ENCODE data around the gene C4A.
"Not testable (repeated sequence)": the region's sequence is repeated elsewhere in the genome, so short reads cannot be mapped to it uniquely, and the experiment has no call there.

The C4A gene

GRCh38 chr6:31981744-31982143 is at the start of gene C4A:
Gene C4A (plus strand): TSS chr6:31982057. CDS start chr6:31982108, 51 bp downstream.
- not testable (repeated sequence) for H3K9ac ChIP-seq (ENCODE audit: low read length); H3K27me3 ChIP-seq (ENCODE audit: control insufficient read depth, insufficient read depth, low read length); H3K4me3 ChIP-seq (ENCODE audit: low read length); H3K36me3 ChIP-seq (ENCODE audit: control insufficient read depth, insufficient read depth, low read length); H3K4me1 ChIP-seq (ENCODE audit: control insufficient read depth, insufficient read depth, low read length); H3K27ac ChIP-seq (ENCODE audit: low read depth, low read length)

GRCh38 chr6:31932137-31932536 is 49.7 kb upstream of the C4A start:
- not testable (repeated sequence) for H3K4me3 ChIP-seq (ENCODE audit: low read length); H3K27ac ChIP-seq (ENCODE audit: low read depth, low read length); H3K4me1 ChIP-seq (ENCODE audit: control insufficient read depth, insufficient read depth, low read length); H3K9ac ChIP-seq (ENCODE audit: low read length); H3K36me3 ChIP-seq (ENCODE audit: control insufficient read depth, insufficient read depth, low read length); H3K27me3 ChIP-seq (ENCODE audit: control insufficient read depth, insufficient read depth, low read length)

- Histone ChIP-seq H3K9ac (ENCODE audit: low read length) (no peak overlapping the region), H3K36me3 (ENCODE audit: control insufficient read depth, insufficient read depth, low read length) (no peaks in the 10 kb centered on the region), H3K4me1 (ENCODE audit: control insufficient read depth, insufficient read depth, low read length) (no peaks in the 10 kb centered on the region), H3K27me3 (ENCODE audit: control insufficient read depth, insufficient read depth, low read length) (no peaks in the 10 kb centered on the region), H3K27ac (ENCODE audit: low read depth, low read length) (no peak overlapping the region), H3K4me3 (ENCODE audit: low read length) (no peak overlapping the region)
Observed at GRCh38 chr6:31933537-31933936, 48.3 kb upstream of the C4A start.

GRCh38 chr6:31935021-31935420 is 46.8 kb upstream of the C4A start:
- H3K4me3 ChIP-seq (ENCODE audit: low read length) = no peak overlapping the region
- no peak overlapping the region for H3K9ac ChIP-seq (ENCODE audit: low read length)
- H3K4me1 ChIP-seq (ENCODE audit: control insufficient read depth, insufficient read depth, low read length) = no peaks in the 10 kb centered on the region
- no peaks in the 10 kb centered on the region for H3K36me3 ChIP-seq (ENCODE audit: control insufficient read depth, insufficient read depth, low read length)
- no peaks in the 10 kb centered on the region for H3K27me3 ChIP-seq (ENCODE audit: control insufficient read depth, insufficient read depth, low read length)
- no peak overlapping the region for H3K27ac ChIP-seq (ENCODE audit: low read depth, low read length)

- H3K4me3 ChIP-seq (ENCODE audit: low read length) = no peak overlapping the region
- H3K27me3 ChIP-seq (ENCODE audit: control insufficient read depth, insufficient read depth, low read length) = no peaks in the 10 kb centered on the region
- no peak overlapping the region for H3K27ac ChIP-seq (ENCODE audit: low read depth, low read length)
Observed at GRCh38 chr6:31935823-31936222, 46.0 kb upstream of the C4A start.

GRCh38 chr6:31940256-31940664 is 41.6 kb upstream of the C4A start:
- H3K27ac ChIP-seq (ENCODE audit: low read depth, low read length) = no peak overlapping the region
- H3K27me3 ChIP-seq (ENCODE audit: control insufficient read depth, insufficient read depth, low read length) = no peaks in the 10 kb centered on the region
- H3K4me1 ChIP-seq (ENCODE audit: control insufficient read depth, insufficient read depth, low read length) = no peaks in the 10 kb centered on the region
- no peak overlapping the region for H3K4me3 ChIP-seq (ENCODE audit: low read length)
- H3K9ac ChIP-seq (ENCODE audit: low read length) = no peak overlapping the region
- H3K36me3 ChIP-seq (ENCODE audit: control insufficient read depth, insufficient read depth, low read length) = no peaks in the 10 kb centered on the region

More at GRCh38 chr6:31935823-31936222, 46.0 kb upstream of the C4A start:
- no peak overlapping the region for H3K9ac ChIP-seq (ENCODE audit: low read length)
- no peaks in the 10 kb centered on the region for H3K4me1 ChIP-seq (ENCODE audit: control insufficient read depth, insufficient read depth, low read length)
- no peaks in the 10 kb centered on the region for H3K36me3 ChIP-seq (ENCODE audit: control insufficient read depth, insufficient read depth, low read length)

GRCh38 chr6:31943742-31944141 is 38.1 kb upstream of the C4A start:
- no peak overlapping the region for H3K9ac ChIP-seq (ENCODE audit: low read length)
- H3K27ac ChIP-seq (ENCODE audit: low read depth, low read length) = no peak overlapping the region
- no peaks in the 10 kb centered on the region for H3K27me3 ChIP-seq (ENCODE audit: control insufficient read depth, insufficient read depth, low read length)
- H3K36me3 ChIP-seq (ENCODE audit: control insufficient read depth, insufficient read depth, low read length) = no peaks in the 10 kb centered on the region
- no peak overlapping the region for H3K4me3 ChIP-seq (ENCODE audit: low read length)
- peaks cover 3% of the 10 kb centered on the region for H3K4me1 ChIP-seq (ENCODE audit: control insufficient read depth, insufficient read depth, low read length)

GRCh38 chr6:31945154-31945506 is 36.7 kb upstream of the C4A start:
- H3K4me3 ChIP-seq (ENCODE audit: low read length) = peak overlapping the region; percentile 60
- no peaks in the 10 kb centered on the region for H3K27me3 ChIP-seq (ENCODE audit: control insufficient read depth, insufficient read depth, low read length)
- H3K36me3 ChIP-seq (ENCODE audit: control insufficient read depth, insufficient read depth, low read length) = no peaks in the 10 kb centered on the region
- peaks cover 3% of the 10 kb centered on the region for H3K4me1 ChIP-seq (ENCODE audit: control insufficient read depth, insufficient read depth, low read length)
- no peak overlapping the region for H3K9ac ChIP-seq (ENCODE audit: low read length)
- peak overlapping the region; percentile 78 for H3K27ac ChIP-seq (ENCODE audit: low read depth, low read length)

- Histone ChIP-seq H3K4me3 (ENCODE audit: low read length) (peak within 1 kb of the TSS; percentile 60), H3K27me3 (ENCODE audit: control insufficient read depth, insufficient read depth, low read length) (no peaks in the 10 kb centered on the region), H3K27ac (ENCODE audit: low read depth, low read length) (peak within 1 kb of the TSS; percentile 78), H3K9ac (ENCODE audit: low read length) (no peak within 1 kb of the TSS), H3K36me3 (ENCODE audit: control insufficient read depth, insufficient read depth, low read length) (no peaks in the 10 kb centered on the region), H3K4me1 (ENCODE audit: control insufficient read depth, insufficient read depth, low read length) (peaks cover 3% of the 10 kb centered on the region)
Observed at GRCh38 chr6:31945507-31946369, 36.1 kb upstream of the C4A start, which contains the start of gene CFB. Gene CFB (plus strand): TSS chr6:31946095. CDS start chr6:31946222, 127 bp downstream.

GRCh38 chr6:31946370-31946885 is 35.4 kb upstream of the C4A start:
- Histone ChIP-seq H3K4me1 (ENCODE audit: control insufficient read depth, insufficient read depth, low read length) (peaks cover 3% of the 10 kb centered on the region), H3K27ac (ENCODE audit: low read depth, low read length) (peak overlapping the region; percentile 78), H3K36me3 (ENCODE audit: control insufficient read depth, insufficient read depth, low read length) (peaks cover 4% of the 10 kb centered on the region), H3K9ac (ENCODE audit: low read length) (no peak overlapping the region), H3K4me3 (ENCODE audit: low read length) (peak overlapping the region; percentile 60), H3K27me3 (ENCODE audit: control insufficient read depth, insufficient read depth, low read length) (no peaks in the 10 kb centered on the region)

GRCh38 chr6:31947070-31947675 is 34.7 kb upstream of the C4A start:
- no peak overlapping the region for H3K9ac ChIP-seq (ENCODE audit: low read length)
- H3K27ac ChIP-seq (ENCODE audit: low read depth, low read length) = no peak overlapping the region

GRCh38 chr6:31947864-31948263 is 34.0 kb upstream of the C4A start:
- H3K27me3 ChIP-seq (ENCODE audit: control insufficient read depth, insufficient read depth, low read length) = no peaks in the 10 kb centered on the region
- peaks cover 3% of the 10 kb centered on the region for H3K4me1 ChIP-seq (ENCODE audit: control insufficient read depth, insufficient read depth, low read length)
- no peak overlapping the region for H3K4me3 ChIP-seq (ENCODE audit: low read length)
- H3K9ac ChIP-seq (ENCODE audit: low read length) = no peak overlapping the region
- peaks cover 7% of the 10 kb centered on the region for H3K36me3 ChIP-seq (ENCODE audit: control insufficient read depth, insufficient read depth, low read length)
- H3K27ac ChIP-seq (ENCODE audit: low read depth, low read length) = no peak overlapping the region

More at GRCh38 chr6:31947070-31947675, 34.7 kb upstream of the C4A start:
- H3K27me3 ChIP-seq (ENCODE audit: control insufficient read depth, insufficient read depth, low read length) = no peaks in the 10 kb centered on the region
- H3K4me3 ChIP-seq (ENCODE audit: low read length) = no peak overlapping the region
- peaks cover 7% of the 10 kb centered on the region for H3K36me3 ChIP-seq (ENCODE audit: control insufficient read depth, insufficient read depth, low read length)
- H3K4me1 ChIP-seq (ENCODE audit: control insufficient read depth, insufficient read depth, low read length) = peaks cover 3% of the 10 kb centered on the region

Data from rectal smooth muscle tissue (tissue), 1 donor.